Measurements from ENCODE around the gene ZNF143. TPM values are rescaled to one million over a fixed set of nuclear protein-coding genes. Genes with fewer than 3 reads are reported as not detected.

The ZNF143 gene
- total and polyA plus RNA-seq, 10 of the 15 experiments (the other 5 are each of a cell fraction or from before 2014, with no cell fraction given), result 13.6 to 48.7 (median 19.4) TPM

DNA sequence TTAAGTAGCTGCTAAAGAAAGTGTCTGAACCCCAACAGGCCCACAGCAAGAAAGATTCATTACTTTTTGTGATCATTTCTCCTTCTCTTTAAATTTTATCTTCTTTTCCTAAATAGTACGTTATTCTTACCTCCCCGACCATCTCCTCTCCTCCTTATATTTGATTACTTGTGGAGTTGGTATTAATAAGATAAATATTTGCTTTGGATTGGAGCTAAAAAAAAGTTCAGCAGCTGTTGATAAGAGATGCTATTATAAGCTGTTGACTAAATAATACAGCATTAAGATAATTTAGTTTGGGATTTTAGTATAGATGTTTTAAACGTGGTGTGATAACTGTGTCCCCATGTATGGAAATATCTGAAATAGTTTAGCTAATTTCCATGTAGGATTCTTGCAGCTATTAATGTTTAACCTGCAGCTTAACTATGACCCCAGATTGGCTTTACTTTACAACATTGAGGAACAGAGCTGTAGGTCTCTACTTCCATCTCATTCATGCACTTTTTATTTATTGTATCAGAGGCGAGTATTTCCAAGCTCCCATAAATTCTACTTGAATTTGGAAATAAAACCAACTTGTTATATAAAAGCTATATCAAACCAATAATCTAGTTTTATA is 37.8 kb downstream of the ZNF143 start (continued):
- no peak for TF ChIP-seq WRNIP1 (IDR thresholded peaks at IDR 0.05; ENCODE audit: borderline replicate concordance, low read depth, low read length)
- no peak for TF ChIP-seq SMAD1 (IDR thresholded peaks at IDR 0.05; ENCODE audit: low read depth, partially characterized antibody)
- TF ChIP-seq CBFB (IDR thresholded peaks at IDR 0.05; ENCODE audit: low read depth), result no peak
- no peak for TF ChIP-seq SMARCA5 (IDR thresholded peaks at IDR 0.05)
- TF ChIP-seq JUND (IDR thresholded peaks at IDR 0.05; ENCODE audit: low read depth, low read length), result no peak

DNA sequence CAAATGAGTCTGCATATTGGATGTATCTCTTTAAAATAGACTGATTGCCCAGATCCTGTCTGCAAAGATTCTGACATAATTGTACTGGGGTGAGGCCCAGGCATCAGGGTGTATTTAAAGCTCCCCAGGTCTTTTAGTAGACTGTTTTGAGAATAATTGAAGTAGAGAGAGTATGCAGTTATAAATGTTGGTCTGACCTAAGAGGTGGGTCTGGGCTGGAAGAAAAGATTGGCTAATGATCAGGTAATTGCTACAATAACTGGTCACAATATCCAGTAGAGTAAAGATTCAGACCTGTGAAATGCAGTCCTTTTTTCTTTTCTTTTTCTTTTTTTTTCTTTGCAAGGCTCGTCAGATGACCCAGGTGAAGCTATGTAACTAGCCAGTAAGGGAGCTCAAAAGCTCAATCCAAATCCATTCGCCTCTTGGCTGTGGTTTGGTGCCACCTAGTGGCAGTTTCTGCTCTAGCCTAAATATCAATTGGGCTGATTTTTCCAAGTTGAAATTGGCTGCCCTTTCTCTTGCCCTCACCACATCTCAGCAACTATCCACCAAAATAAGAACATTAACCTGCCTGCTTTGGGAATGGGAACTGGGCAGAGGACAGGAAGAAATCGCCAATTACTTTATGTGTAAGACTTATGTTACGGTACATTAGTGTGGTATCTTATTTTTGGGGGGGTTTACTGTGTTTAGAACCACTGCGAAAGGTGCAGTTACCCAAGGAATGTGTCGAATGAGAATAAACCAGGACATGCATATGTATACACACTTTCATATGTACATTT is 45.9 kb downstream of the ZNF143 start:
- no peaks in the 10 kb centered on the region for H3K27me3 ChIP-seq (replicated peaks in 1 of 2; ENCODE audit: control insufficient read depth in 2 of 2, insufficient read depth in 2 of 2, low read length in 1 of 2)
- in situ Hi-C loops (cut with MboI), result no loop called here

More for the DNA sequence above, 45.9 kb downstream of the ZNF143 start:
- ChIA-PET RAD21 (ENCODE audit: unreplicated experiment) (interaction anchor here (0.6 to 3.6 kb wide), 51 partner anchors 8 to 592 kb away, joined by 3 to 33 read pairs (median 4); partner anchors contain the start of genes TMEM9B and ZNF143), SMC1A (ENCODE audit: uncharacterized antibody, unreplicated experiment) (interaction anchor here (0.6 to 3.8 kb wide), 64 partner anchors 9 to 549 kb away, joined by 3 to 38 read pairs (median 4); partner anchors contain the start of gene ZNF143), CTCF (interaction anchor here (0.6 to 4.1 kb wide), 84 partner anchors 9 to 894 kb away, joined by 3 to 73 read pairs (median 5); partner anchors contain the start of genes DENND5A, WEE1 and ZNF143), POLR2A (interaction anchor here (0.6 to 1.9 kb wide), 5 partner anchors 28 to 1170 kb away, joined by 3 to 8 read pairs (median 4); partner anchors contain the start of gene ZNF143)
- no peak overlapping the region for H3K4me3 ChIP-seq
- H3K9ac ChIP-seq (ENCODE audit: control insufficient read depth, insufficient read depth, low read length), result no peak overlapping the region
- peaks cover 4% of the 10 kb centered on the region for H3K4me1 ChIP-seq (ENCODE audit: control insufficient read depth, insufficient read depth, low read length)
- no peak overlapping the region for H2AFZ ChIP-seq (ENCODE audit: control insufficient read depth, low read depth, low read length)
- FAIRE-seq, result peak; percentile 92
- H3K9me3 ChIP-seq (replicated peaks; ENCODE audit: control insufficient read depth, insufficient read depth, low read length), result no peaks in the 10 kb centered on the region
- no peak overlapping the region for H3K27ac ChIP-seq (ENCODE audit: control insufficient read depth, insufficient read depth)
- TSS peak; percentile 55 for BruUV-seq (replicated peaks)
- no peaks in the 10 kb centered on the region for H4K20me1 ChIP-seq (ENCODE audit: control insufficient read depth, insufficient read depth)
- intact Hi-C loops (cut with micrococcal nuclease; ENCODE audit: unreplicated experiment), result loop anchor here (1.0 to 5.0 kb wide), 6 partner anchors 46 to 489 kb away; partner anchors contain the start of gene ZNF143
- H3K36me3 ChIP-seq (ENCODE audit: control insufficient read depth in 2 of 2, insufficient read depth in 2 of 2, low read length in 1 of 2), result peaks cover 3 to 12% of the 10 kb centered on the region in 2 experiments; a peak in 3 of 4 replicates
- peak; percentile 80 for ATAC-seq
- DNase-seq (ENCODE audit: low read depth, low spot score), result peak; percentile 39
- WGBS (ENCODE audit: insufficient coverage, insufficient replicate concordance, low lambda C conversion rate, missing lambda C conversion rate), result 37% methylated on average over 6 of the region's 6 CpGs
- no peaks in the 10 kb centered on the region for H3K79me2 ChIP-seq (ENCODE audit: control insufficient read depth, insufficient read depth, low read length)
- H3K4me2 ChIP-seq (ENCODE audit: control insufficient read depth, insufficient read depth), result no peak overlapping the region
- TF ChIP-seq SMC3 (IDR thresholded peaks at IDR 0.05; ENCODE audit: borderline replicate concordance, low read length) (peak; percentile 84), CHD1 (IDR thresholded peaks at IDR 0.05; ENCODE audit: low read depth, low read length) (no peak), RUNX3 (IDR thresholded peaks at IDR 0.05; ENCODE audit: low read length) (peak; percentile 22; the same call in 1 of the 2 replicates), RAD21 (IDR thresholded peaks at IDR 0.05; ENCODE audit: insufficient read depth, low read depth, low read length) (peak; percentile 97), ATF7 (IDR thresholded peaks at IDR 0.05; ENCODE audit: low read depth) (no peak), ZNF384 (IDR thresholded peaks at IDR 0.05; ENCODE audit: borderline replicate concordance, low read depth, low read length) (peak; percentile 78), YY1 (IDR thresholded peaks at IDR 0.05; ENCODE audit: low read depth, low read length) (0 out of 2 replicates have a peak, but pooled peaks have one; percentile 43), NR2F1 (conservative IDR thresholded peaks at IDR 0.05) (no peak)
- TF ChIP-seq, protein P1, sequence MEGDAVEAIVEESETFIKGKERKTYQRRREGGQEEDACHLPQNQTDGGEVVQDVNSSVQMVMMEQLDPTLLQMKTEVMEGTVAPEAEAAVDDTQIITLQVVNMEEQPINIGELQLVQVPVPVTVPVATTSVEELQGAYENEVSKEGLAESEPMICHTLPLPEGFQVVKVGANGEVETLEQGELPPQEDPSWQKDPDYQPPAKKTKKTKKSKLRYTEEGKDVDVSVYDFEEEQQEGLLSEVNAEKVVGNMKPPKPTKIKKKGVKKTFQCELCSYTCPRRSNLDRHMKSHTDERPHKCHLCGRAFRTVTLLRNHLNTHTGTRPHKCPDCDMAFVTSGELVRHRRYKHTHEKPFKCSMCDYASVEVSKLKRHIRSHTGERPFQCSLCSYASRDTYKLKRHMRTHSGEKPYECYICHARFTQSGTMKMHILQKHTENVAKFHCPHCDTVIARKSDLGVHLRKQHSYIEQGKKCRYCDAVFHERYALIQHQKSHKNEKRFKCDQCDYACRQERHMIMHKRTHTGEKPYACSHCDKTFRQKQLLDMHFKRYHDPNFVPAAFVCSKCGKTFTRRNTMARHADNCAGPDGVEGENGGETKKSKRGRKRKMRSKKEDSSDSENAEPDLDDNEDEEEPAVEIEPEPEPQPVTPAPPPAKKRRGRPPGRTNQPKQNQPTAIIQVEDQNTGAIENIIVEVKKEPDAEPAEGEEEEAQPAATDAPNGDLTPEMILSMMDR (IDR thresholded peaks at IDR 0.05 in 2 of 3, conservative IDR thresholded peaks at IDR 0.05 in 1 of 3; ENCODE audit: control insufficient read depth in 2 of 3, extremely low read depth in 1 of 3, insufficient read depth in 1 of 3, low read depth in 3 of 3, low read length in 3 of 3), result peak; percentile 78 to 93 (median 92)
- TF ChIP-seq, protein P2, sequence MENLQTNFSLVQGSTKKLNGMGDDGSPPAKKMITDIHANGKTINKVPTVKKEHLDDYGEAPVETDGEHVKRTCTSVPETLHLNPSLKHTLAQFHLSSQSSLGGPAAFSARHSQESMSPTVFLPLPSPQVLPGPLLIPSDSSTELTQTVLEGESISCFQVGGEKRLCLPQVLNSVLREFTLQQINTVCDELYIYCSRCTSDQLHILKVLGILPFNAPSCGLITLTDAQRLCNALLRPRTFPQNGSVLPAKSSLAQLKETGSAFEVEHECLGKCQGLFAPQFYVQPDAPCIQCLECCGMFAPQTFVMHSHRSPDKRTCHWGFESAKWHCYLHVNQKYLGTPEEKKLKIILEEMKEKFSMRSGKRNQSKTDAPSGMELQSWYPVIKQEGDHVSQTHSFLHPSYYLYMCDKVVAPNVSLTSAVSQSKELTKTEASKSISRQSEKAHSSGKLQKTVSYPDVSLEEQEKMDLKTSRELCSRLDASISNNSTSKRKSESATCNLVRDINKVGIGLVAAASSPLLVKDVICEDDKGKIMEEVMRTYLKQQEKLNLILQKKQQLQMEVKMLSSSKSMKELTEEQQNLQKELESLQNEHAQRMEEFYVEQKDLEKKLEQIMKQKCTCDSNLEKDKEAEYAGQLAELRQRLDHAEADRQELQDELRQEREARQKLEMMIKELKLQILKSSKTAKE (IDR thresholded peaks at IDR 0.05; ENCODE audit: low read depth, poor library complexity, severe bottlenecking), result peak; percentile 39
